Nephron progenitor cell (in vitro differentiated cells): ENCODE data around the gene DNASE1L1.

ENCODE experiments used
- DNase-seq: peaks from one replicate; pipeline ENCODE4 v3.0.0; 2021
- H3K27ac Mint-ChIP-seq: 2 replicates; pipeline ENCODE4 v1.8.0; 2021; ENCODE audit warnings: mild to moderate bottlenecking, moderate library complexity, mixed read lengths
- H3K27me3 Mint-ChIP-seq: 2 replicates; pipeline ENCODE4 v1.8.0; 2021; ENCODE audit warnings: mild to moderate bottlenecking, low read depth, mixed read lengths; ENCODE audit not compliant: poor library complexity
- H3K36me3 Mint-ChIP-seq: 2 replicates; pipeline ENCODE4 v1.8.0; 2021; ENCODE audit warnings: low read depth, mixed read lengths
- H3K4me1 Mint-ChIP-seq: 2 replicates; pipeline ENCODE4 v1.8.0; 2021; ENCODE audit warnings: mixed read lengths
- H3K4me3 Mint-ChIP-seq: 2 replicates; pipeline ENCODE4 v1.8.0; 2021; ENCODE audit warnings: mild to moderate bottlenecking, moderate library complexity, mixed read lengths
- H3K9me3 Mint-ChIP-seq: 2 replicates; pipeline ENCODE4 v1.8.0; 2021; ENCODE audit warnings: mild to moderate bottlenecking, moderate library complexity, mixed read lengths
- TF ChIP-seq, protein P1 (sequence below): fragments of 200-600 bp; sonication (generic); IDR thresholded peaks from 2 replicates; pipeline ENCODE4 v1.5.0; 2021; ENCODE audit warnings: antibody characterized with exemption

DNASE1L1 gene

GRCh38 chrX:154380153-154380552, 28.9 kb downstream of the DNASE1L1 start:
- H3K36me3 Mint-ChIP-seq, result peaks cover 4% of the 10 kb centered on the region
- no peak overlapping the region for H3K27ac Mint-ChIP-seq
- TF ChIP-seq, protein P1, sequence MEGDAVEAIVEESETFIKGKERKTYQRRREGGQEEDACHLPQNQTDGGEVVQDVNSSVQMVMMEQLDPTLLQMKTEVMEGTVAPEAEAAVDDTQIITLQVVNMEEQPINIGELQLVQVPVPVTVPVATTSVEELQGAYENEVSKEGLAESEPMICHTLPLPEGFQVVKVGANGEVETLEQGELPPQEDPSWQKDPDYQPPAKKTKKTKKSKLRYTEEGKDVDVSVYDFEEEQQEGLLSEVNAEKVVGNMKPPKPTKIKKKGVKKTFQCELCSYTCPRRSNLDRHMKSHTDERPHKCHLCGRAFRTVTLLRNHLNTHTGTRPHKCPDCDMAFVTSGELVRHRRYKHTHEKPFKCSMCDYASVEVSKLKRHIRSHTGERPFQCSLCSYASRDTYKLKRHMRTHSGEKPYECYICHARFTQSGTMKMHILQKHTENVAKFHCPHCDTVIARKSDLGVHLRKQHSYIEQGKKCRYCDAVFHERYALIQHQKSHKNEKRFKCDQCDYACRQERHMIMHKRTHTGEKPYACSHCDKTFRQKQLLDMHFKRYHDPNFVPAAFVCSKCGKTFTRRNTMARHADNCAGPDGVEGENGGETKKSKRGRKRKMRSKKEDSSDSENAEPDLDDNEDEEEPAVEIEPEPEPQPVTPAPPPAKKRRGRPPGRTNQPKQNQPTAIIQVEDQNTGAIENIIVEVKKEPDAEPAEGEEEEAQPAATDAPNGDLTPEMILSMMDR, result no peak
- DNase-seq, result no peak
- H3K27me3 Mint-ChIP-seq, result peaks cover 3% of the 10 kb centered on the region
- peaks cover 42% of the 10 kb centered on the region for H3K9me3 Mint-ChIP-seq
- peak overlapping the region; percentile 87 for H3K4me3 Mint-ChIP-seq
- peaks cover 26% of the 10 kb centered on the region for H3K4me1 Mint-ChIP-seq

GRCh38 chrX:154379569-154379951, 29.5 kb downstream of the DNASE1L1 start:
- Mint-ChIP-seq H3K9me3 (peaks cover 43% of the 10 kb centered on the region), H3K27ac (peak overlapping the region; percentile 59), H3K27me3 (peaks cover 3% of the 10 kb centered on the region), H3K4me1 (peaks cover 27% of the 10 kb centered on the region), H3K36me3 (peaks cover 4% of the 10 kb centered on the region), H3K4me3 (peak overlapping the region; percentile 87)
- no peak for DNase-seq
- TF ChIP-seq, protein P1, result no peak

DNA sequence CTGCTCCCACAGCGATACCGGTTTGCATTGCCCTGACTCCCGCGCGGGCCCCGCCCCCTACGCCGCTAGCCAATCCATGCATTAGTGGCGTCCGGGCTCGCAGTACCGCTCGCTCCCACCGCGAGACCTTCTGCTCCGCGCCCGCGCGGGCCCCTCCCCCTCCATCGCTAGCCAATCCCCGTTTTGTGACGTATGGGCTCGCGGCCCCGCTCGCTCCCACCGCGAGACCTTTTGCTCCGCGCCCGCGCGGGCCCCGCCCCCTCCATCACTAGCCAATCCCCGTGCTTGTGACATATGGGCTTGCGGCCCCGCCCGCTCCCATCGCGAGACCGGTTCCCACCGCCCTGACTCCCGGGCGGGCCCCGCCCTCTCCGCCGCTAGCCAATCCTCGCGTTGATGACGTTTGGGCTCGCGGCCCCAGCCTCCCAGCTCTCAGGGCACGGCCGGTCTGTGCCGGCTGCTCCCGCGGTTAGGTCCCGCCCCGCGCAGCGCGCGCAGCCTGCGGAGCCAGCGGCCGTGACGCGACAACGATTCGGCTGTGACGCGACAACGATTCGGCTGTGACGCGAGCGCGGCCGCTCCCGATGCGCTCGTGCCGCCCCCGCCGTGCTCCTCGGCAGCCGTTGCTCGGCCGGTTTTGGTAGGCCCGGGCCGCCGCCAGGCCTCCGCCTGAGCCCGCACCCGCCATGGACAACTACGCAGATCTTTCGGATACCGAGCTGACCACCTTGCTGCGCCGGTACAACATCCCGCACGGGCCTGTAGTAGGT, 30.1 kb downstream of the DNASE1L1 start, which contains the start of gene EMD:
EMD (plus strand) TSS at position 497 of the 770 bp plus-strand sequence; CDS start at position 687, 190 bp downstream.
- Mint-ChIP-seq H3K4me1 (peaks cover 27% of the 10 kb centered on the region), H3K9me3 (peaks cover 39% of the 10 kb centered on the region), H3K27ac (peak within 1 kb of the TSS; percentile 59), H3K4me3 (peak within 1 kb of the TSS; percentile 87), H3K36me3 (peaks cover 4% of the 10 kb centered on the region), H3K27me3 (peaks cover 3% of the 10 kb centered on the region)
- TF ChIP-seq, protein P1, result no peak
- DNase-seq, result peak; percentile 96

GRCh38 chrX:154378059-154378798, 30.8 kb downstream of the DNASE1L1 start:
- peak overlapping the region; percentile 52 for H3K4me3 Mint-ChIP-seq
- H3K9me3 Mint-ChIP-seq, result peaks cover 38% of the 10 kb centered on the region
- DNase-seq, result no peak
- H3K27me3 Mint-ChIP-seq, result peaks cover 3% of the 10 kb centered on the region
- peaks cover 27% of the 10 kb centered on the region for H3K4me1 Mint-ChIP-seq
- no peak overlapping the region for H3K27ac Mint-ChIP-seq
- H3K36me3 Mint-ChIP-seq, result peaks cover 4% of the 10 kb centered on the region
- TF ChIP-seq, protein P1, result no peak

GRCh38 chrX:154376774-154377173, 32.3 kb downstream of the DNASE1L1 start:
- DNase-seq, result no peak
- peaks cover 27% of the 10 kb centered on the region for H3K4me1 Mint-ChIP-seq
- peaks cover 42% of the 10 kb centered on the region for H3K9me3 Mint-ChIP-seq
- H3K27me3 Mint-ChIP-seq, result peaks cover 3% of the 10 kb centered on the region
- H3K36me3 Mint-ChIP-seq, result peaks cover 4% of the 10 kb centered on the region
- H3K4me3 Mint-ChIP-seq, result no peak overlapping the region
- TF ChIP-seq, protein P1, result no peak
- no peak overlapping the region for H3K27ac Mint-ChIP-seq
